Measurements from ENCODE around the gene TLN1.

The TLN1 gene

GRCh38 chr9:35690614-35691333 lies 41.2 kb downstream of the TLN1 start:
- peak; percentile 75 to 84 for DNase-seq (ENCODE audit: low read depth in 2 of 2)
- TF ChIP-seq CTCF (IDR thresholded peaks at IDR 0.05; ENCODE audit: low read depth, low read length) = no peak
- peak overlapping the region; percentile 73 to 77 for H3K4me3 ChIP-seq (replicated peaks in 1 of 2; ENCODE audit: low read depth in 2 of 2, low read length in 2 of 2)

GRCh38 chr9:35690294-35690613 lies 41.7 kb downstream of the TLN1 start:
- TF ChIP-seq CTCF (IDR thresholded peaks at IDR 0.05; ENCODE audit: low read depth, low read length) = no peak
- DNase-seq (ENCODE audit: low read depth in 2 of 2) = peak; percentile 61 to 71
- peak overlapping the region; percentile 73 to 77 for H3K4me3 ChIP-seq (replicated peaks in 1 of 2; ENCODE audit: low read depth in 2 of 2, low read length in 2 of 2)

- peak within 1 kb of the TSS; percentile 73 to 77 for H3K4me3 ChIP-seq (replicated peaks in 1 of 2; ENCODE audit: low read depth in 2 of 2, low read length in 2 of 2)
- DNase-seq (ENCODE audit: low read depth in 2 of 2) = peak; percentile 84 to 90
- TF ChIP-seq CTCF (IDR thresholded peaks at IDR 0.05; ENCODE audit: low read depth, low read length) = no peak
These were observed 42.3 kb downstream of the TLN1 start, which contains the start of gene TPM2 for GRCh38 chr9:35689542-35690293. Gene TPM2, minus strand, starts transcription at chr9:35689925. Its CDS starts 108 bp downstream, at chr9:35689817.

- H3K4me3 ChIP-seq (replicated peaks in 1 of 2; ENCODE audit: low read depth in 2 of 2, low read length in 2 of 2) = peak overlapping the region; percentile 73 to 77
- no peak for TF ChIP-seq CTCF (IDR thresholded peaks at IDR 0.05; ENCODE audit: low read depth, low read length)
- peak; percentile 72 to 82 for DNase-seq (ENCODE audit: low read depth in 2 of 2)
These were observed 43.1 kb downstream of the TLN1 start for GRCh38 chr9:35688558-35689541.

- no peak for DNase-seq (ENCODE audit: low read depth in 2 of 2)
- H3K4me3 ChIP-seq (replicated peaks in 1 of 2; ENCODE audit: low read depth in 2 of 2, low read length in 2 of 2) = peak overlapping the region; percentile 73 to 77
- TF ChIP-seq CTCF (IDR thresholded peaks at IDR 0.05; ENCODE audit: low read depth, low read length) = no peak
These were observed 43.9 kb downstream of the TLN1 start for GRCh38 chr9:35687972-35688557.

GRCh38 chr9:35687306-35687705 lies 44.7 kb downstream of the TLN1 start:
- peak overlapping the region; percentile 73 to 77 for H3K4me3 ChIP-seq (replicated peaks in 1 of 2; ENCODE audit: low read depth in 2 of 2, low read length in 2 of 2)
- TF ChIP-seq CTCF (IDR thresholded peaks at IDR 0.05; ENCODE audit: low read depth, low read length) = no peak
- DNase-seq (ENCODE audit: low read depth in 2 of 2) = no peak
